GM12873 (cell line): ENCODE measurements around the gene RNF220.

Experiments
- TF ChIP-seq, protein P1 (sequence below): IDR thresholded peaks from 2 replicates; pipeline ENCODE4 v1.5.1; 2012; ENCODE audit warnings: low read depth, mild to moderate bottlenecking, moderate library complexity, low read length, control low read depth; ENCODE audit not compliant: insufficient read depth; ENCODE audit errors: missing control alignments

RNF220 gene

DNA sequence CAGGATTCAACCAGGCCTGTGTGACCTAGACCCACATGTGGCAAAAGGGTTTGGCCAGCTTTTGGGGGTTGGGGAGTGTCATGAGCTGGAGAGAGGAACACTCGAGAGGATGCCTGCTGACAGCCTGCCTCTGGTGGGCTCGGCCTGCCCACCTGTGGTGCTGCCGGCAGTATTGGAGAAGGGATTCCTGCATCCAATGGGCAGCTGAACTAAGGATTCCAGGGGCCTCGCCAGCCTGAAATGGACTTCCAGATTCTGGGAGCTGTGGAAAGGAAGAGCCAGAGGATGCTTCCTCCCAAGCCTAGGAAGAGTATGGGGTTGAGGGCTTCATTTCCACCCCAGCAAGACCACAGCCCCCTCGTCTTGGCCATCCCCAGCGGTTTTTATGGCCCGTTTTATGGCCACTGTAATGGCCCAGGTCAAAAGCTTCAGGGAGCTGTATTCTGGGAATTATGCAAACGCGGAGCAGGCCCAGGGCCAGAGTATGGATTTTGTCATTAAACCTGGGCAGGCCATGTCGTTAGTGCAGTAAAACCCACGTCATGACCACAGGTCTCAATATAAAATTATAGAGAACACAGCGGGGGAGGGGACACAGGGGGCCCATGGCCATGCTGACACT is 205.6 kb downstream of the RNF220 start:
- TF ChIP-seq, protein P1, sequence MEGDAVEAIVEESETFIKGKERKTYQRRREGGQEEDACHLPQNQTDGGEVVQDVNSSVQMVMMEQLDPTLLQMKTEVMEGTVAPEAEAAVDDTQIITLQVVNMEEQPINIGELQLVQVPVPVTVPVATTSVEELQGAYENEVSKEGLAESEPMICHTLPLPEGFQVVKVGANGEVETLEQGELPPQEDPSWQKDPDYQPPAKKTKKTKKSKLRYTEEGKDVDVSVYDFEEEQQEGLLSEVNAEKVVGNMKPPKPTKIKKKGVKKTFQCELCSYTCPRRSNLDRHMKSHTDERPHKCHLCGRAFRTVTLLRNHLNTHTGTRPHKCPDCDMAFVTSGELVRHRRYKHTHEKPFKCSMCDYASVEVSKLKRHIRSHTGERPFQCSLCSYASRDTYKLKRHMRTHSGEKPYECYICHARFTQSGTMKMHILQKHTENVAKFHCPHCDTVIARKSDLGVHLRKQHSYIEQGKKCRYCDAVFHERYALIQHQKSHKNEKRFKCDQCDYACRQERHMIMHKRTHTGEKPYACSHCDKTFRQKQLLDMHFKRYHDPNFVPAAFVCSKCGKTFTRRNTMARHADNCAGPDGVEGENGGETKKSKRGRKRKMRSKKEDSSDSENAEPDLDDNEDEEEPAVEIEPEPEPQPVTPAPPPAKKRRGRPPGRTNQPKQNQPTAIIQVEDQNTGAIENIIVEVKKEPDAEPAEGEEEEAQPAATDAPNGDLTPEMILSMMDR, result no peak

DNA sequence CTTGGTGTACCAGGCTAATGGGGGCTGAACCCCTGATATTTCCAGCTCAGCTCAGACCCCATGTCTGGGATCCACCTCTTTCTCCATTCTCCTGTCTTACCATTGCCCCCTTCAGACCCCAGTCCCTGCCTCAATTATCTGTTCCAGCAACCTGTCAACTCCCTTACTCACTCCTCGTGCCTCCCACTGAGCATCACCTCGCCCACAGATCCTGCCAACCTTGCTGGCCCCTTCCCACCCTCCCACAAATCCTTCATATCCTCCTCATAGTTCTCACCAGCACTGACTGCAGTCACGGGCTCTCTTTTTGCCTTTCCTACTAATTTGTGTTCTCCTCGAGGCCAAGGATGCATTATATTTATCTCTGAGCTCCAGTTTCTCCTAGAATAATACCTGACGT is 206.4 kb downstream of the RNF220 start:
- TF ChIP-seq, protein P1, result no peak

DNA sequence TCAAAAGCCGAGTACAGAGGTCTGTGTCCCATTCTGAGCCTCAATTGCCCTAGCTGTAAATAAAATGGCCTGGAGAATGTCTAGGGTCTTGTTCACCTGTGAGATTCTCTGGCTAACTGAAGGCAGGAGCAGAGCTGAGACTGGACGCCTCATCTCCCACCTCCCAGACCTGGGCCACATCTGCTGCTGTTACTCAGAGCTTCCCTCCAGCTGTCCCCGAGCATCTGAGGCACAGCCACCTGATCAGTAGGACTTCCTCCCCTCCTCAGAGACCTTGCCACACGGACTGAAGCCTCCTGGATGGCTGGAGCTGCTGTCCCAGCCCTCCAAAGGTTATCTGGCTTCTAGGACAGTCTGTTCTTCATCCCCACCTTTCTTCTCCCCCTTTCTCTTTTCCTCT is 206.8 kb downstream of the RNF220 start:
- TF ChIP-seq, protein P1, result no peak

GRCh38 chr1:44613941-44614340 is 208.9 kb downstream of the RNF220 start:
- TF ChIP-seq, protein P1, result no peak

DNA sequence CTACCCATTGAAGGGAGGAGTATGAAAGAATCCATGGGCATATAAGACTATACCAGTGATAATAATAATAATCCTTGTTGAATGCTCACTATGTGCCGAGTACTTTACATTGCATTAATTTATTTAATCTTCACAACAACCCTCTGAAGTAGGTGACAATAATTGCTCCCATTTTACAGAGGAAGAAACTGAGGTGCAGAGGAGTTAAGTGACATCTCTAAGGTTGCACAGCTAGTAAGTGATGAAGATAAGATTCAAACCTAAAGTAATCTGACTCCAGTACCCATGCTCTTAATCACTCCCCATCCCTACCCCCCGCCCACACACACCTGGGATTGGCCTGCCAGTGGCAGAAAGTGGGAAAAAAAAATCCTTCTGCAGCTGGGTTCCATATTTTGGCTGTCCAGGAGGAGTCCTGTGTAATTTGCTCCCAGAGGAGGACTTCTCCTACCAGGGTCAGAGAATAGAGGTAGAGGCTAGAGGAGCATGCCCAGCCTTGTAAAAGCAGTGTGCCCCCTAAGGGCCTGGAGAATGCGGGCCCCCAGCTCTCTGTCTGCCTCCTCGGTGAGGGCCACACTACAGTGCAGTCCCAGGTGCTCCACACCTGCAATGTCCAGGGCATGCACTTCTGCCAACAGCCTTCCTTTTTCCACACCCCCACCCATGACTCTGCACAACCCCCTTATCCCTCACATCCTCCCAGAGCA is 211.4 kb downstream of the RNF220 start:
- TF ChIP-seq, protein P1, result no peak

GRCh38 chr1:44616991-44617702 is 212.1 kb downstream of the RNF220 start:
- TF ChIP-seq, protein P1, result no peak

DNA sequence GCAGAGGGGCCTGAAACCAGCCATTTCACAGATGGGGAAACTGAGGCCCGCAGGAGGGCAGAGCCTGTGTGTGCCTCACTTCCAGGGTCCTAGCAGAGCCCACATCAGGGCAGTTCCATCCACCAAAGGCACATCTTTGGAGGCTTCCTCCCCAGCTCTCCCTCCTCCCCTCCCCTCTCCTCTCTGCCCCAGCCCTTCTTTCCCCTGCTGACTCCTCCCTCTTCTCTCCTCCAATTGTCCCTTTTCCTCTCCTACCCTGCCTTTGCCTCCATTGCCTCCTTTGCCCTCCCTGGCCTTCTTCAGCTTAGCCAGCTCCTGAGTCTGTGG is 212.6 kb downstream of the RNF220 start:
- TF ChIP-seq, protein P1, result no peak
